H9 (cell line): ENCODE results near the gene SAG. TPM values are rescaled to one million over a fixed set of nuclear protein-coding genes. Genes with fewer than 3 reads are reported as not detected.

ENCODE experiments used
- DNase-seq: peaks from one replicate; pipeline ENCODE4 v3.0.0-alpha.2; 2017
- H2AFZ ChIP-seq: one replicate; pipeline ENCODE4 v1.6.1; 2013; ENCODE audit warnings: mild to moderate bottlenecking, low read length, control low read depth, moderate library complexity
- H2AK5ac ChIP-seq: 2 replicates; pipeline ENCODE4 v1.6.1; 2013; ENCODE audit warnings: low read length, control low read depth, mixed read lengths; ENCODE audit not compliant: insufficient read length
- H2BK120ac ChIP-seq: one replicate; pipeline ENCODE4 v1.6.1; 2013; ENCODE audit warnings: low read depth, mild to moderate bottlenecking, low read length, control low read depth, inconsistent platforms; ENCODE audit not compliant: poor library complexity, severe bottlenecking
- H2BK12ac ChIP-seq: 2 replicates; pipeline ENCODE4 v1.6.1; 2013; ENCODE audit warnings: low read length, control low read depth, mixed read lengths, low read depth; ENCODE audit not compliant: insufficient read length
- H2BK15ac ChIP-seq: 2 replicates; pipeline ENCODE4 v1.6.1; 2013; ENCODE audit warnings: low read depth, low read length, control low read depth
- H2BK20ac ChIP-seq: one replicate; pipeline ENCODE4 v1.6.1; 2013; ENCODE audit warnings: low read depth, mild to moderate bottlenecking, low read length, control low read depth, inconsistent platforms; ENCODE audit not compliant: poor library complexity, severe bottlenecking
- H2BK5ac ChIP-seq: 2 replicates; pipeline ENCODE4 v1.6.1; 2013; ENCODE audit warnings: low read length, control low read depth, mixed read lengths; ENCODE audit not compliant: insufficient read length
- H3K14ac ChIP-seq: 2 replicates; pipeline ENCODE4 v1.6.1; 2013; ENCODE audit warnings: low read length, control low read depth; ENCODE audit not compliant: insufficient read depth
- H3K18ac ChIP-seq: 2 replicates; pipeline ENCODE4 v1.6.1; 2013; ENCODE audit warnings: low read depth, mild to moderate bottlenecking, mixed read lengths, low read length, control low read depth; ENCODE audit not compliant: insufficient read length
- H3K23ac ChIP-seq: 2 replicates; pipeline ENCODE4 v1.6.1; 2013; ENCODE audit warnings: low read length, control low read depth, mixed read lengths, low read depth; ENCODE audit not compliant: insufficient read length
- H3K23me2 ChIP-seq: 2 replicates; pipeline ENCODE4 v1.6.1; 2013; ENCODE audit warnings: low read depth, mild to moderate bottlenecking, mixed read lengths, low read length, control low read depth; ENCODE audit not compliant: insufficient read length, poor library complexity, severe bottlenecking
- H3K27ac ChIP-seq: 2 replicates; pipeline ENCODE4 v1.5.1; 2013; ENCODE audit warnings: low read length, control low read depth, mixed read lengths, low read depth; ENCODE audit not compliant: insufficient read length
- H3K27me3 ChIP-seq: 2 replicates; pipeline ENCODE4 v1.6.1; 2013; ENCODE audit warnings: low read length, control low read depth, inconsistent platforms; ENCODE audit not compliant: insufficient read depth
- H3K4ac ChIP-seq: 2 replicates; pipeline ENCODE4 v1.6.1; 2013; ENCODE audit warnings: low read depth, mild to moderate bottlenecking, control low read depth, inconsistent platforms, low read length, moderate library complexity
- H3K4me1 ChIP-seq: 2 replicates; pipeline ENCODE4 v1.6.1; 2013; ENCODE audit warnings: low read length, control low read depth, inconsistent platforms; ENCODE audit not compliant: insufficient read depth
- H3K4me2 ChIP-seq: 2 replicates; pipeline ENCODE4 v1.6.1; 2013; ENCODE audit warnings: low read length, control low read depth, mixed read lengths; ENCODE audit not compliant: insufficient read length, insufficient read depth
- H3K56ac ChIP-seq: 2 replicates; pipeline ENCODE4 v1.6.1; 2013; ENCODE audit warnings: low read depth, mild to moderate bottlenecking, mixed read lengths, low read length, control low read depth; ENCODE audit not compliant: insufficient read length
- H3K79me1 ChIP-seq: 2 replicates; pipeline ENCODE4 v1.6.1; 2013; ENCODE audit warnings: low read depth, mild to moderate bottlenecking, moderate library complexity, low read length, control low read depth, inconsistent platforms; ENCODE audit not compliant: insufficient read depth, poor library complexity, severe bottlenecking
- H3K79me2 ChIP-seq: 2 replicates; pipeline ENCODE4 v1.6.1; 2013; ENCODE audit warnings: low read length, control low read depth, inconsistent platforms; ENCODE audit not compliant: insufficient read depth
- H3K9ac ChIP-seq: 2 replicates; pipeline ENCODE4 v1.6.1; 2013; ENCODE audit warnings: low read length, control low read depth, mixed read lengths; ENCODE audit not compliant: insufficient read length; ENCODE audit errors: extremely low read depth
- H3K9me3 ChIP-seq: one replicate; pipeline ENCODE4 v1.6.1; 2013; ENCODE audit warnings: low read depth, low read length, inconsistent platforms; ENCODE audit not compliant: control insufficient read depth
- H3T11ph ChIP-seq: one replicate; pipeline ENCODE4 v1.6.1; 2013; ENCODE audit warnings: mild to moderate bottlenecking, low read length, control low read depth, inconsistent platforms
- H4K20me1 ChIP-seq: one replicate; pipeline ENCODE4 v1.6.1; 2013; ENCODE audit not compliant: control insufficient read depth, insufficient read length, insufficient read depth
- H4K5ac ChIP-seq: 2 replicates; pipeline ENCODE4 v1.6.1; 2013; ENCODE audit warnings: low read depth, mild to moderate bottlenecking, mixed read lengths, low read length, control low read depth; ENCODE audit not compliant: insufficient read length
- H4K8ac ChIP-seq: replicated peaks from 2 replicates; pipeline ENCODE4 v1.6.1; 2013; ENCODE audit warnings: low read length, control low read depth, mixed read lengths, low read depth; ENCODE audit not compliant: insufficient read length
- H4K91ac ChIP-seq: 2 replicates; pipeline ENCODE4 v1.6.1; 2013; ENCODE audit warnings: low read depth, mild to moderate bottlenecking, moderate library complexity, mixed read lengths, low read length, control low read depth; ENCODE audit not compliant: insufficient read length
- H3K27ac Mint-ChIP-seq, 3 experiments: 2 replicates in 2 of 3; 3 replicates in 1 of 3; pipeline ENCODE4 v1.8.0; 2020 to 2021; ENCODE audit warnings: mixed read lengths in 3 of 3, mild to moderate bottlenecking in 1 of 3, moderate library complexity in 1 of 3
- H3K27me3 Mint-ChIP-seq: 2 replicates; pipeline ENCODE4 v1.8.0; 2021; ENCODE audit warnings: low read depth, mild to moderate bottlenecking, moderate library complexity, mixed read lengths
- H3K36me3 Mint-ChIP-seq, 3 experiments: 2 replicates in 2 of 3; 3 replicates in 1 of 3; pipeline ENCODE4 v1.8.0; 2020 to 2021; ENCODE audit warnings: low read depth in 3 of 3, mixed read lengths in 3 of 3; ENCODE audit not compliant: insufficient read depth in 1 of 3
- H3K4me1 Mint-ChIP-seq, 2 experiments: 2 replicates each; pipeline ENCODE4 v1.8.0; 2020; ENCODE audit warnings: mixed read lengths in 2 of 2
- H3K4me3 Mint-ChIP-seq, 2 experiments: 2 replicates in 1 of 2; 3 replicates in 1 of 2; pipeline ENCODE4 v1.8.0; 2020 to 2021; ENCODE audit warnings: mild to moderate bottlenecking in 2 of 2, mixed read lengths in 2 of 2, moderate library complexity in 1 of 2
- H3K9me3 Mint-ChIP-seq, 2 experiments: 2 replicates in 1 of 2; 3 replicates in 1 of 2; pipeline ENCODE4 v1.8.0; 2020; ENCODE audit warnings: mild to moderate bottlenecking in 2 of 2, mixed read lengths in 2 of 2, moderate library complexity in 1 of 2
- CTCF ChIP-seq: fragments of 200-600 bp; sonication (generic); conservative IDR thresholded peaks from 3 replicates; pipeline ENCODE4 v1.8.0; 2021; ENCODE audit warnings: antibody characterized with exemption, mild to moderate bottlenecking
- WGBS: extraction: QIAGEN DNeasy Blood & Tissue Kit; methylation state at CpG from one replicate; pipeline ENCODE4 v1.1.7; 2013; ENCODE audit warnings: missing lambda C conversion rate, low lambda C conversion rate, mixed read lengths; ENCODE audit not compliant: insufficient read length; ENCODE audit errors: extremely low coverage; 5-methylcytosine and 5-hydroxymethylcytosine counted together
- total RNA-seq: library from RNA; stranded (reverse); gene quantifications from 2 replicates; pipeline ENCODE4 v1.2.1, GENCODE V29; 2021

The SAG gene
- total RNA-seq, 1 experiment from 2014 or later: not detected

GRCh38 chr2:233350708-233351107 lies 43.1 kb downstream of the SAG start:
- H2AFZ ChIP-seq: no peak overlapping the region
- H3K4ac ChIP-seq: no peak overlapping the region
- no peak for TF ChIP-seq CTCF
- no peak for DNase-seq
- no peak overlapping the region for H2AK5ac ChIP-seq
- no peak overlapping the region for H4K91ac ChIP-seq
- H3K56ac ChIP-seq: no peak overlapping the region
- peaks cover 13 to 15% of the 10 kb centered on the region in 2 experiments for H3K4me1 Mint-ChIP-seq
- no peak overlapping the region for H2BK120ac ChIP-seq
- H4K8ac ChIP-seq: no peak overlapping the region
- H3K27me3 Mint-ChIP-seq: peaks cover 82% of the 10 kb centered on the region
- H3K27ac Mint-ChIP-seq: no peak overlapping the region
- H3K79me1 ChIP-seq: no peaks in the 10 kb centered on the region
- H4K5ac ChIP-seq: no peak overlapping the region
- H2BK12ac ChIP-seq: no peak overlapping the region
- H3T11ph ChIP-seq: no peak overlapping the region
- no peak overlapping the region for H3K4me2 ChIP-seq
- H3K14ac ChIP-seq: no peak overlapping the region
- H3K23ac ChIP-seq: no peak overlapping the region
- H2BK20ac ChIP-seq: no peak overlapping the region
- no peaks in the 10 kb centered on the region for H3K4me1 ChIP-seq
- no peak overlapping the region for H3K18ac ChIP-seq
- no CpG with 5 or more reads among the region's 8 CpGs for WGBS
- peaks cover 3% of the 10 kb centered on the region in 2 experiments; a peak in 1 of 5 replicates for H3K9me3 Mint-ChIP-seq
- no peak overlapping the region for H2BK15ac ChIP-seq
- H2BK5ac ChIP-seq: no peak overlapping the region
- no peaks in the 10 kb centered on the region for H3K79me2 ChIP-seq
- H3K27me3 ChIP-seq: peaks cover 5% of the 10 kb centered on the region; the same call in 1 of the 2 replicates
- H3K4me3 Mint-ChIP-seq: no peak overlapping the region
- no peaks in the 10 kb centered on the region for H4K20me1 ChIP-seq
- H3K27ac ChIP-seq: no peak overlapping the region
- H3K9ac ChIP-seq: no peak overlapping the region
- peaks cover 2 to 10% (median 3%) of the 10 kb centered on the region in 3 experiments; a peak in 3 of 7 replicates for H3K36me3 Mint-ChIP-seq
- no peaks in the 10 kb centered on the region for H3K9me3 ChIP-seq
- peaks cover 13% of the 10 kb centered on the region for H3K23me2 ChIP-seq
